Measurements from ENCODE around the gene LRMDA.

LRMDA gene

DNA sequence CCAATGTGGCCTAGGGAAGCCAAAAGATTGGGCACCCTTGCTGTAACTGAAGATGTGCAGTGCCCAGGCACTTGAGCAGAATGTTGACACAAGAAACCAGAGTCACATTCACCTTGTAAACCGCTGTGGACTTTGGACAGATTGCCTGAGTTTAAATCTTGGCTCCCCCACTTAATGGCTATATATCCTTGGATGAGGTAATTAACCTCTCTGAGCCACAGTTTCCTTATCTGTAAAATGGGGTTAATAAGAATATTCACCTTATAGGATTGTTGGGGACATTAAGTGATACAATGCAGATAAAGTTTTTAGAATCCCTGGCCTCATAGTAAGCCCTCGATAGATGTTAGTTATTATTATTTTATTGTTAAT lies 331.0 kb downstream of the LRMDA start (continued):
- no peak for TF ChIP-seq EGR2 (tag by site-specific recombination; IDR thresholded peaks at IDR 0.05; ENCODE audit: low read depth)
- no peak for TF ChIP-seq ZNF596 (tag by site-specific recombination; IDR thresholded peaks at IDR 0.05)
- no peak for TF ChIP-seq ZNF350 (tag by site-specific recombination; IDR thresholded peaks at IDR 0.05)
- TF ChIP-seq, protein P1, sequence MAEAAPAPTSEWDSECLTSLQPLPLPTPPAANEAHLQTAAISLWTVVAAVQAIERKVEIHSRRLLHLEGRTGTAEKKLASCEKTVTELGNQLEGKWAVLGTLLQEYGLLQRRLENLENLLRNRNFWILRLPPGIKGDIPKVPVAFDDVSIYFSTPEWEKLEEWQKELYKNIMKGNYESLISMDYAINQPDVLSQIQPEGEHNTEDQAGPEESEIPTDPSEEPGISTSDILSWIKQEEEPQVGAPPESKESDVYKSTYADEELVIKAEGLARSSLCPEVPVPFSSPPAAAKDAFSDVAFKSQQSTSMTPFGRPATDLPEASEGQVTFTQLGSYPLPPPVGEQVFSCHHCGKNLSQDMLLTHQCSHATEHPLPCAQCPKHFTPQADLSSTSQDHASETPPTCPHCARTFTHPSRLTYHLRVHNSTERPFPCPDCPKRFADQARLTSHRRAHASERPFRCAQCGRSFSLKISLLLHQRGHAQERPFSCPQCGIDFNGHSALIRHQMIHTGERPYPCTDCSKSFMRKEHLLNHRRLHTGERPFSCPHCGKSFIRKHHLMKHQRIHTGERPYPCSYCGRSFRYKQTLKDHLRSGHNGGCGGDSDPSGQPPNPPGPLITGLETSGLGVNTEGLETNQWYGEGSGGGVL (tag by site-specific recombination; IDR thresholded peaks at IDR 0.05): no peak
- no peak for TF ChIP-seq ZNF560 (tag by site-specific recombination; IDR thresholded peaks at IDR 0.05; ENCODE audit: borderline replicate concordance)
- 0 out of 2 replicates have a peak, but pooled peaks have one; percentile 6 for TF ChIP-seq ZNF768 (tag by site-specific recombination; IDR thresholded peaks at IDR 0.05)
- no peak for TF ChIP-seq ZNF777 (tag by site-specific recombination; IDR thresholded peaks at IDR 0.05; ENCODE audit: borderline replicate concordance)
- TF ChIP-seq KLF1 (tag by site-specific recombination; IDR thresholded peaks at IDR 0.05): no peak
- TF ChIP-seq, protein P2, sequence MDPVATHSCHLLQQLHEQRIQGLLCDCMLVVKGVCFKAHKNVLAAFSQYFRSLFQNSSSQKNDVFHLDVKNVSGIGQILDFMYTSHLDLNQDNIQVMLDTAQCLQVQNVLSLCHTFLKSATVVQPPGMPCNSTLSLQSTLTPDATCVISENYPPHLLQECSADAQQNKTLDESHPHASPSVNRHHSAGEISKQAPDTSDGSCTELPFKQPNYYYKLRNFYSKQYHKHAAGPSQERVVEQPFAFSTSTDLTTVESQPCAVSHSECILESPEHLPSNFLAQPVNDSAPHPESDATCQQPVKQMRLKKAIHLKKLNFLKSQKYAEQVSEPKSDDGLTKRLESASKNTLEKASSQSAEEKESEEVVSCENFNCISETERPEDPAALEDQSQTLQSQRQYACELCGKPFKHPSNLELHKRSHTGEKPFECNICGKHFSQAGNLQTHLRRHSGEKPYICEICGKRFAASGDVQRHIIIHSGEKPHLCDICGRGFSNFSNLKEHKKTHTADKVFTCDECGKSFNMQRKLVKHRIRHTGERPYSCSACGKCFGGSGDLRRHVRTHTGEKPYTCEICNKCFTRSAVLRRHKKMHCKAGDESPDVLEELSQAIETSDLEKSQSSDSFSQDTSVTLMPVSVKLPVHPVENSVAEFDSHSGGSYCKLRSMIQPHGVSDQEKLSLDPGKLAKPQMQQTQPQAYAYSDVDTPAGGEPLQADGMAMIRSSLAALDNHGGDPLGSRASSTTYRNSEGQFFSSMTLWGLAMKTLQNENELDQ (tag by site-specific recombination; IDR thresholded peaks at IDR 0.05; ENCODE audit: low read depth): no peak
- no peak for TF ChIP-seq ZNF416 (tag by site-specific recombination; IDR thresholded peaks at IDR 0.05)
- 0 out of 2 replicates have a peak, but pooled peaks have one; percentile 18 for TF ChIP-seq ZNF76 (tag by site-specific recombination; IDR thresholded peaks at IDR 0.05; ENCODE audit: borderline replicate concordance, low read depth)
- TF ChIP-seq, protein P3, sequence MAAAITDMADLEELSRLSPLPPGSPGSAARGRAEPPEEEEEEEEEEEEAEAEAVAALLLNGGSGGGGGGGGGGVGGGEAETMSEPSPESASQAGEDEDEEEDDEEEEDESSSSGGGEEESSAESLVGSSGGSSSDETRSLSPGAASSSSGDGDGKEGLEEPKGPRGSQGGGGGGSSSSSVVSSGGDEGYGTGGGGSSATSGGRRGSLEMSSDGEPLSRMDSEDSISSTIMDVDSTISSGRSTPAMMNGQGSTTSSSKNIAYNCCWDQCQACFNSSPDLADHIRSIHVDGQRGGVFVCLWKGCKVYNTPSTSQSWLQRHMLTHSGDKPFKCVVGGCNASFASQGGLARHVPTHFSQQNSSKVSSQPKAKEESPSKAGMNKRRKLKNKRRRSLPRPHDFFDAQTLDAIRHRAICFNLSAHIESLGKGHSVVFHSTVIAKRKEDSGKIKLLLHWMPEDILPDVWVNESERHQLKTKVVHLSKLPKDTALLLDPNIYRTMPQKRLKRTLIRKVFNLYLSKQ (tag by site-specific recombination; IDR thresholded peaks at IDR 0.05; ENCODE audit: borderline replicate concordance): no peak
- TF ChIP-seq FEZF1 (tag by site-specific recombination; IDR thresholded peaks at IDR 0.05): 0 out of 2 replicates have a peak, but pooled peaks have one; percentile 23
- no peak for TF ChIP-seq WT1 (tag by site-specific recombination; IDR thresholded peaks at IDR 0.05)
- 0 out of 2 replicates have a peak, but pooled peaks have one; percentile 13 for TF ChIP-seq ZNF664 (tag by site-specific recombination; IDR thresholded peaks at IDR 0.05)
- TF ChIP-seq, protein P4, sequence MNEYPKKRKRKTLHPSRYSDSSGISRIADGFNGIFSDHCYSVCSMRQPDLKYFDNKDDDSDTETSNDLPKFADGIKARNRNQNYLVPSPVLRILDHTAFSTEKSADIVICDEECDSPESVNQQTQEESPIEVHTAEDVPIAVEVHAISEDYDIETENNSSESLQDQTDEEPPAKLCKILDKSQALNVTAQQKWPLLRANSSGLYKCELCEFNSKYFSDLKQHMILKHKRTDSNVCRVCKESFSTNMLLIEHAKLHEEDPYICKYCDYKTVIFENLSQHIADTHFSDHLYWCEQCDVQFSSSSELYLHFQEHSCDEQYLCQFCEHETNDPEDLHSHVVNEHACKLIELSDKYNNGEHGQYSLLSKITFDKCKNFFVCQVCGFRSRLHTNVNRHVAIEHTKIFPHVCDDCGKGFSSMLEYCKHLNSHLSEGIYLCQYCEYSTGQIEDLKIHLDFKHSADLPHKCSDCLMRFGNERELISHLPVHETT (tag by site-specific recombination; IDR thresholded peaks at IDR 0.05): no peak
- no peak for TF ChIP-seq HOXC10 (CRISPR knock-in tag; IDR thresholded peaks at IDR 0.05)
- TF ChIP-seq ZNF529 (tag by site-specific recombination; IDR thresholded peaks at IDR 0.05; ENCODE audit: insufficient replicate concordance): no peak
- TF ChIP-seq, protein P5, sequence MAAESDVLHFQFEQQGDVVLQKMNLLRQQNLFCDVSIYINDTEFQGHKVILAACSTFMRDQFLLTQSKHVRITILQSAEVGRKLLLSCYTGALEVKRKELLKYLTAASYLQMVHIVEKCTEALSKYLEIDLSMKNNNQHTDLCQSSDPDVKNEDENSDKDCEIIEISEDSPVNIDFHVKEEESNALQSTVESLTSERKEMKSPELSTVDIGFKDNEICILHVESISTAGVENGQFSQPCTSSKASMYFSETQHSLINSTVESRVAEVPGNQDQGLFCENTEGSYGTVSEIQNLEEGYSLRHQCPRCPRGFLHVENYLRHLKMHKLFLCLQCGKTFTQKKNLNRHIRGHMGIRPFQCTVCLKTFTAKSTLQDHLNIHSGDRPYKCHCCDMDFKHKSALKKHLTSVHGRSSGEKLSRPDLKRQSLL (tag by site-specific recombination; IDR thresholded peaks at IDR 0.05): no peak
- TF ChIP-seq KLF8 (tag by site-specific recombination; IDR thresholded peaks at IDR 0.05): no peak
- TF ChIP-seq KLF7 (tag by site-specific recombination; IDR thresholded peaks at IDR 0.05; ENCODE audit: borderline replicate concordance): no peak
- no peak for TF ChIP-seq MYNN (tag by site-specific recombination; IDR thresholded peaks at IDR 0.05; ENCODE audit: borderline replicate concordance)
- TF ChIP-seq, protein P6, sequence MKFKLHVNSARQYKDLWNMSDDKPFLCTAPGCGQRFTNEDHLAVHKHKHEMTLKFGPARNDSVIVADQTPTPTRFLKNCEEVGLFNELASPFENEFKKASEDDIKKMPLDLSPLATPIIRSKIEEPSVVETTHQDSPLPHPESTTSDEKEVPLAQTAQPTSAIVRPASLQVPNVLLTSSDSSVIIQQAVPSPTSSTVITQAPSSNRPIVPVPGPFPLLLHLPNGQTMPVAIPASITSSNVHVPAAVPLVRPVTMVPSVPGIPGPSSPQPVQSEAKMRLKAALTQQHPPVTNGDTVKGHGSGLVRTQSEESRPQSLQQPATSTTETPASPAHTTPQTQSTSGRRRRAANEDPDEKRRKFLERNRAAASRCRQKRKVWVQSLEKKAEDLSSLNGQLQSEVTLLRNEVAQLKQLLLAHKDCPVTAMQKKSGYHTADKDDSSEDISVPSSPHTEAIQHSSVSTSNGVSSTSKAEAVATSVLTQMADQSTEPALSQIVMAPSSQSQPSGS (tag by site-specific recombination; IDR thresholded peaks at IDR 0.05; ENCODE audit: low read depth): no peak
- TF ChIP-seq GFI1B (tag by site-specific recombination; IDR thresholded peaks at IDR 0.05): peak; percentile 85
- TF ChIP-seq, protein P7, sequence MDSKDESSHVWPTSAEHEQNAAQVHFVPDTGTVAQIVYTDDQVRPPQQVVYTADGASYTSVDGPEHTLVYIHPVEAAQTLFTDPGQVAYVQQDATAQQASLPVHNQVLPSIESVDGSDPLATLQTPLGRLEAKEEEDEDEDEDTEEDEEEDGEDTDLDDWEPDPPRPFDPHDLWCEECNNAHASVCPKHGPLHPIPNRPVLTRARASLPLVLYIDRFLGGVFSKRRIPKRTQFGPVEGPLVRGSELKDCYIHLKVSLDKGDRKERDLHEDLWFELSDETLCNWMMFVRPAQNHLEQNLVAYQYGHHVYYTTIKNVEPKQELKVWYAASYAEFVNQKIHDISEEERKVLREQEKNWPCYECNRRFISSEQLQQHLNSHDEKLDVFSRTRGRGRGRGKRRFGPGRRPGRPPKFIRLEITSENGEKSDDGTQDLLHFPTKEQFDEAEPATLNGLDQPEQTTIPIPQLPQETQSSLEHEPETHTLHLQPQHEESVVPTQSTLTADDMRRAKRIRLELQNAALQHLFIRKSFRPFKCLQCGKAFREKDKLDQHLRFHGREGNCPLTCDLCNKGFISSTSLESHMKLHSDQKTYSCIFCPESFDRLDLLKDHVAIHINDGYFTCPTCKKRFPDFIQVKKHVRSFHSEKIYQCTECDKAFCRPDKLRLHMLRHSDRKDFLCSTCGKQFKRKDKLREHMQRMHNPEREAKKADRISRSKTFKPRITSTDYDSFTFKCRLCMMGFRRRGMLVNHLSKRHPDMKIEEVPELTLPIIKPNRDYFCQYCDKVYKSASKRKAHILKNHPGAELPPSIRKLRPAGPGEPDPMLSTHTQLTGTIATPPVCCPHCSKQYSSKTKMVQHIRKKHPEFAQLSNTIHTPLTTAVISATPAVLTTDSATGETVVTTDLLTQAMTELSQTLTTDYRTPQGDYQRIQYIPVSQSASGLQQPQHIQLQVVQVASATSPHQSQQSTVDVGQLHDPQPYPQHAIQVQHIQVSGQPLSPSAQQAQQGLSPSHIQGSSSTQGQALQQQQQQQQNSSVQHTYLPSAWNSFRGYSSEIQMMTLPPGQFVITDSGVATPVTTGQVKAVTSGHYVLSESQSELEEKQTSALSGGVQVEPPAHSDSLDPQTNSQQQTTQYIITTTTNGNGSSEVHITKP (tag by site-specific recombination; IDR thresholded peaks at IDR 0.05): no peak
- TF ChIP-seq ZNF571 (tag by site-specific recombination; IDR thresholded peaks at IDR 0.05): no peak
- no peak for TF ChIP-seq ZBTB17 (tag by site-specific recombination; IDR thresholded peaks at IDR 0.05)
